KMS-11 (cell line): ENCODE results near the gene HAPLN3.

Experiments
- H2AFZ ChIP-seq: fragments of 200-600 bp; sonication (generic); 2 replicates; pipeline ENCODE4 v1.6.1; 2016; ENCODE audit warnings: antibody characterized with exemption, mixed run types, low read depth
- H3K27ac ChIP-seq: fragments of 200-600 bp; sonication (generic); 2 replicates; pipeline ENCODE4 v1.6.1; 2016; ENCODE audit warnings: mild to moderate bottlenecking, mixed run types
- H3K27me3 ChIP-seq: fragments of 200-600 bp; sonication (generic); 2 replicates; pipeline ENCODE4 v1.6.1; 2017; ENCODE audit warnings: mild to moderate bottlenecking, low read depth, mixed run types, moderate library complexity; ENCODE audit not compliant: insufficient read depth
- H3K36me3 ChIP-seq: fragments of 200-600 bp; sonication (generic); 2 replicates; pipeline ENCODE4 v1.6.1; 2017; ENCODE audit warnings: mild to moderate bottlenecking, mixed run types; ENCODE audit not compliant: insufficient read depth
- H3K4me1 ChIP-seq: fragments of 200-600 bp; sonication (generic); 2 replicates; pipeline ENCODE4 v1.6.1; 2016; ENCODE audit warnings: mild to moderate bottlenecking, low read depth, mixed run types; ENCODE audit not compliant: poor library complexity, severe bottlenecking
- H3K4me2 ChIP-seq: fragments of 200-600 bp; sonication (generic); 2 replicates; pipeline ENCODE4 v1.7.0; 2016; ENCODE audit warnings: mild to moderate bottlenecking, mixed run types
- H3K4me3 ChIP-seq: fragments of 200-600 bp; sonication (generic); IDR thresholded peaks from 2 replicates; pipeline ENCODE4 v1.6.1; 2017; ENCODE audit warnings: low read depth, low read length, mixed read lengths; ENCODE audit not compliant: insufficient read depth
- H3K79me2 ChIP-seq: fragments of 200-600 bp; sonication (generic); 2 replicates; pipeline ENCODE4 v1.6.1; 2016; ENCODE audit warnings: low read depth, mixed run types; ENCODE audit not compliant: insufficient read depth
- H3K9ac ChIP-seq: fragments of 200-600 bp; sonication (generic); 2 replicates; pipeline ENCODE4 v1.6.1; 2016; ENCODE audit warnings: mild to moderate bottlenecking, mixed run types
- H4K20me1 ChIP-seq: fragments of 200-600 bp; sonication (generic); 2 replicates; pipeline ENCODE4 v1.6.1; 2016; ENCODE audit warnings: mild to moderate bottlenecking, mixed run types; ENCODE audit not compliant: insufficient read depth
- CTCF ChIP-seq: fragments of 200-600 bp; sonication (generic); conservative IDR thresholded peaks from 2 replicates; pipeline ENCODE4 v1.6.1; 2017; ENCODE audit warnings: low read depth, mild to moderate bottlenecking, antibody characterized with exemption, low read length, moderate library complexity, mixed read lengths

HAPLN3 gene

GRCh38 chr15:88849376-88850072 lies 45.8 kb downstream of the HAPLN3 start:
- Histone ChIP-seq H3K27me3 (peaks cover under 1% of the 10 kb centered on the region; the same call in 1 of the 2 replicates), H2AFZ (no peak overlapping the region), H4K20me1 (no peaks in the 10 kb centered on the region), H3K36me3 (no peaks in the 10 kb centered on the region), H3K4me3 (no peak overlapping the region), H3K9ac (no peak overlapping the region), H3K4me2 (no peak overlapping the region), H3K79me2 (no peaks in the 10 kb centered on the region), H3K4me1 (no peaks in the 10 kb centered on the region), H3K27ac (no peak overlapping the region)
- TF ChIP-seq CTCF = no peak

- Histone ChIP-seq H3K27me3 (no peaks in the 10 kb centered on the region), H3K4me2 (no peak overlapping the region), H3K27ac (no peak overlapping the region), H3K36me3 (no peaks in the 10 kb centered on the region), H4K20me1 (no peaks in the 10 kb centered on the region), H3K79me2 (no peaks in the 10 kb centered on the region), H3K4me3 (no peak overlapping the region), H3K4me1 (no peaks in the 10 kb centered on the region), H2AFZ (no peak overlapping the region), H3K9ac (no peak overlapping the region)
- no peak for TF ChIP-seq CTCF
Observed at GRCh38 chr15:88848203-88848602, 47.1 kb downstream of the HAPLN3 start.

- H3K79me2 ChIP-seq = no peaks in the 10 kb centered on the region
- H2AFZ ChIP-seq = no peak overlapping the region
- H3K4me1 ChIP-seq = no peaks in the 10 kb centered on the region
- no peak overlapping the region for H3K27ac ChIP-seq
- H3K4me3 ChIP-seq = no peak overlapping the region
- no peaks in the 10 kb centered on the region for H3K36me3 ChIP-seq
- no peaks in the 10 kb centered on the region for H4K20me1 ChIP-seq
- TF ChIP-seq CTCF = no peak
- no peaks in the 10 kb centered on the region for H3K27me3 ChIP-seq
- no peak overlapping the region for H3K9ac ChIP-seq
- no peak overlapping the region for H3K4me2 ChIP-seq
Observed at GRCh38 chr15:88847144-88847543, 48.2 kb downstream of the HAPLN3 start.

- H2AFZ ChIP-seq = no peak overlapping the region
- no peaks in the 10 kb centered on the region for H3K36me3 ChIP-seq
- no peaks in the 10 kb centered on the region for H3K4me1 ChIP-seq
- H3K4me3 ChIP-seq = no peak overlapping the region
- no peak overlapping the region for H3K27ac ChIP-seq
- H4K20me1 ChIP-seq = no peaks in the 10 kb centered on the region
- H3K9ac ChIP-seq = no peak overlapping the region
- no peak for TF ChIP-seq CTCF
- H3K27me3 ChIP-seq = no peaks in the 10 kb centered on the region
- H3K4me2 ChIP-seq = no peak overlapping the region
- no peaks in the 10 kb centered on the region for H3K79me2 ChIP-seq
Observed at GRCh38 chr15:88845616-88846015, 49.7 kb downstream of the HAPLN3 start.
